NCI-H510A (cell line): ENCODE measurements around the gene TMEM130.
A peak's percentile ranks its signal among the peaks of the same experiment; 100 is the strongest.

Experiments used
- DNase-seq: peaks from one replicate; lab custom pipeline; 2025; lab: John Stamatoyannopoulos, UW

TMEM130 gene

GRCh38 chr7:98805956-98806838 is 63.6 kb downstream of the TMEM130 start:
- no peak for DNase-seq

GRCh38 chr7:98802781-98803110 is 67.1 kb downstream of the TMEM130 start:
- DNase-seq: no peak

- DNase-seq: peak; percentile 30
Observed at GRCh38 chr7:98802088-98802780, 67.6 kb downstream of the TMEM130 start.

GRCh38 chr7:98800996-98801395 is 68.8 kb downstream of the TMEM130 start:
- DNase-seq: no peak

- no peak for DNase-seq
Observed at GRCh38 chr7:98797150-98797549, 72.7 kb downstream of the TMEM130 start.
